ENCODE measurements around the gene CIAPIN1. TPM values are rescaled to one million over a fixed set of nuclear protein-coding genes. Genes with fewer than 3 reads are reported as not detected.

Gene CIAPIN1
- total and polyA plus RNA-seq, 2 experiments from 2014 or later, result 65.5 to 156 TPM

DNA sequence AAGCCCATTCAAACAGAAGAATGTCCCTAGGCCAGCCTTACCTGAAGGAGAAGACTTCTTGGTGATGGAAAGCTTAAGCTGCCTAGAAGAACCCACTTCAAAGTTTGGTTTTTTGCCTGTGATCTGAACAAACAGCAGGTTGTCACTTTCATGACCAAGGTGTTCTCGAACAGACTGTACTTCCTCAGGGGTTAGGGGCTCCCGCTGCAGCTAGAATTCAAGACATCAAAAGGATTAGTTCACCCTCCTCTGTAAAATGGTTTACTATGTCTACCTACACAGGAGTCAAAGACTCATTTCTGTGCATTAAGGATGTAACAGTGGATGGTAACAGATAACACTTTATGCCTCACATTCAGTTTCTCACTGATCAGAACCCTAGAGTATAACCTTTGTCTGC, 13.2 kb downstream of the CIAPIN1 start:
- DNase-seq (ENCODE audit: low read depth in 1 of 2, low spot score in 1 of 2), result no peak
- Histone ChIP-seq H3K9me3 (ENCODE audit: low read depth) (no peaks in the 10 kb centered on the region), H3K4me1 (ENCODE audit: low read depth) (no peaks in the 10 kb centered on the region), H3K27me3 (no peaks in the 10 kb centered on the region), H3K27ac (no peak overlapping the region), H3K4me3 (no peak overlapping the region), H3K36me3 (peaks cover 84% of the 10 kb centered on the region)
- TF ChIP-seq, protein P1, sequence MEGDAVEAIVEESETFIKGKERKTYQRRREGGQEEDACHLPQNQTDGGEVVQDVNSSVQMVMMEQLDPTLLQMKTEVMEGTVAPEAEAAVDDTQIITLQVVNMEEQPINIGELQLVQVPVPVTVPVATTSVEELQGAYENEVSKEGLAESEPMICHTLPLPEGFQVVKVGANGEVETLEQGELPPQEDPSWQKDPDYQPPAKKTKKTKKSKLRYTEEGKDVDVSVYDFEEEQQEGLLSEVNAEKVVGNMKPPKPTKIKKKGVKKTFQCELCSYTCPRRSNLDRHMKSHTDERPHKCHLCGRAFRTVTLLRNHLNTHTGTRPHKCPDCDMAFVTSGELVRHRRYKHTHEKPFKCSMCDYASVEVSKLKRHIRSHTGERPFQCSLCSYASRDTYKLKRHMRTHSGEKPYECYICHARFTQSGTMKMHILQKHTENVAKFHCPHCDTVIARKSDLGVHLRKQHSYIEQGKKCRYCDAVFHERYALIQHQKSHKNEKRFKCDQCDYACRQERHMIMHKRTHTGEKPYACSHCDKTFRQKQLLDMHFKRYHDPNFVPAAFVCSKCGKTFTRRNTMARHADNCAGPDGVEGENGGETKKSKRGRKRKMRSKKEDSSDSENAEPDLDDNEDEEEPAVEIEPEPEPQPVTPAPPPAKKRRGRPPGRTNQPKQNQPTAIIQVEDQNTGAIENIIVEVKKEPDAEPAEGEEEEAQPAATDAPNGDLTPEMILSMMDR (IDR thresholded peaks at IDR 0.05; ENCODE audit: low read depth, low read length), result no peak

GRCh38 chr16:57432989-57433388, 14.2 kb downstream of the CIAPIN1 start:
- TF ChIP-seq, protein P1 (IDR thresholded peaks at IDR 0.05; ENCODE audit: low read depth, low read length), result no peak
- H3K27ac ChIP-seq, result no peak overlapping the region
- DNase-seq (ENCODE audit: low read depth in 1 of 2, low spot score in 1 of 2), result no peak
- H3K9me3 ChIP-seq (ENCODE audit: low read depth), result no peaks in the 10 kb centered on the region
- H3K27me3 ChIP-seq, result no peaks in the 10 kb centered on the region
- no peak overlapping the region for H3K4me3 ChIP-seq
- no peaks in the 10 kb centered on the region for H3K4me1 ChIP-seq (ENCODE audit: low read depth)
- H3K36me3 ChIP-seq, result peaks cover 81% of the 10 kb centered on the region

GRCh38 chr16:57432505-57432904, 14.7 kb downstream of the CIAPIN1 start:
- DNase-seq (ENCODE audit: low read depth in 1 of 2, low spot score in 1 of 2), result no peak
- Histone ChIP-seq H3K27me3 (no peaks in the 10 kb centered on the region), H3K36me3 (peaks cover 81% of the 10 kb centered on the region), H3K4me3 (no peak overlapping the region), H3K27ac (no peak overlapping the region), H3K9me3 (ENCODE audit: low read depth) (no peaks in the 10 kb centered on the region), H3K4me1 (ENCODE audit: low read depth) (no peaks in the 10 kb centered on the region)
- TF ChIP-seq, protein P1 (IDR thresholded peaks at IDR 0.05; ENCODE audit: low read depth, low read length), result no peak

GRCh38 chr16:57430955-57431354, 16.2 kb downstream of the CIAPIN1 start:
- TF ChIP-seq, protein P1 (IDR thresholded peaks at IDR 0.05; ENCODE audit: low read depth, low read length), result no peak
- H3K4me1 ChIP-seq (ENCODE audit: low read depth), result no peaks in the 10 kb centered on the region
- no peaks in the 10 kb centered on the region for H3K9me3 ChIP-seq (ENCODE audit: low read depth)
- no peak overlapping the region for H3K27ac ChIP-seq
- no peak for DNase-seq (ENCODE audit: low read depth in 1 of 2, low spot score in 1 of 2)
- no peak overlapping the region for H3K4me3 ChIP-seq
- H3K36me3 ChIP-seq, result peaks cover 71% of the 10 kb centered on the region
- H3K27me3 ChIP-seq, result no peaks in the 10 kb centered on the region

DNA sequence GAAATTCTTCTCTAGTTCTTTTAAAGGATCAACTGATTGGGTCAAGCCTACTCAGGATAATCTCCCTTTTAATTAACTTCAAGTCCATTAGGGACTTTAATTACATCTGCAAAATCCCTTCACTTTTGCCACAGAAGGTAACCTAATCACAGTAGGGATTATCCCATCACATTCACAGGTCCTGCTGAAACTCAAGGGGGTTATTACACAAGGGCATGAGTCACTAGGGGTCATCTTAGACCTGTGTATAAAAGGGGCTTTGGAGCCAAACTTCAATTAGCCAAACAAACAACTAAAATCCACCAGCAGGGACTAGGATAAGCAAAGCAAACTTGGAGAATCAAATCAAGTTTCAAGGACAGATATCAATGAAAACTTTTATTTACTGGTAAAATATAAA, 19.4 kb downstream of the CIAPIN1 start:
- Histone ChIP-seq H3K27me3 (no peaks in the 10 kb centered on the region), H3K27ac (no peak overlapping the region), H3K36me3 (peaks cover 44% of the 10 kb centered on the region), H3K4me3 (no peak overlapping the region), H3K4me1 (ENCODE audit: low read depth) (no peaks in the 10 kb centered on the region), H3K9me3 (ENCODE audit: low read depth) (no peaks in the 10 kb centered on the region)
- no peak for DNase-seq (ENCODE audit: low read depth in 1 of 2, low spot score in 1 of 2)
- TF ChIP-seq, protein P1 (IDR thresholded peaks at IDR 0.05; ENCODE audit: low read depth, low read length), result no peak

GRCh38 chr16:57427307-57427706, 19.9 kb downstream of the CIAPIN1 start:
- H3K36me3 ChIP-seq, result peaks cover 38% of the 10 kb centered on the region
- H3K27ac ChIP-seq, result no peak overlapping the region
- no peaks in the 10 kb centered on the region for H3K9me3 ChIP-seq (ENCODE audit: low read depth)
- TF ChIP-seq, protein P1 (IDR thresholded peaks at IDR 0.05; ENCODE audit: low read depth, low read length), result no peak
- no peak for DNase-seq (ENCODE audit: low read depth in 1 of 2, low spot score in 1 of 2)
- H3K4me3 ChIP-seq, result no peak overlapping the region
- H3K4me1 ChIP-seq (ENCODE audit: low read depth), result no peaks in the 10 kb centered on the region
- no peaks in the 10 kb centered on the region for H3K27me3 ChIP-seq
